IMR-90 (cell line): Measurements from ENCODE around the gene CNTN4. TPM values are rescaled to one million over a fixed set of nuclear protein-coding genes. Genes with fewer than 3 reads are reported as not detected.
"Not testable (repeated sequence)": the region's sequence is repeated elsewhere in the genome, so short reads cannot be mapped to it uniquely, and the experiment has no call there.

Experiments used
- ATAC-seq: fragments of 200-7000 bp; cut with Tn5 transposase; 2 replicates; pipeline ENCODE4 v1.9.1; 2020; ENCODE audit warnings: low read depth, mild to moderate bottlenecking, moderate library complexity
- BruUV-seq: library from RNA; stranded (reverse); fragments of 400-500 nt; replicated peaks from 2 replicates; lab custom pipeline; 2021; lab: Mats Ljungman, UMichigan
- CTCF ChIA-PET: fragments of 300-600 bp; formaldehyde crosslinking; extraction: SDS; loops from one replicate; lab custom pipeline; 2021; ENCODE audit warnings: antibody characterized with exemption; lab: Yijun Ruan, JAX
- POLR2A ChIA-PET: fragments of 300-600 bp; sonication (Branson Sonifier 250); formaldehyde crosslinking; loops from one replicate; lab custom pipeline; 2022; ENCODE audit warnings: antibody characterized with exemption; ENCODE audit not compliant: unreplicated experiment; lab: Charles Lee
- DNase-seq: peaks from one replicate; pipeline ENCODE4 v3.0.0; 2013
- H2AFZ ChIP-seq: replicated peaks from 2 replicates; pipeline ENCODE3; 2013; ENCODE audit warnings: low read length, mild to moderate bottlenecking; ENCODE audit not compliant: poor library complexity
- H2AK5ac ChIP-seq: 2 replicates; pipeline ENCODE4 v1.6.1; 2013; ENCODE audit warnings: low read depth, low read length, inconsistent platforms
- H2AK9ac ChIP-seq: replicated peaks from 2 replicates; pipeline ENCODE3; 2013; ENCODE audit warnings: mild to moderate bottlenecking, low read depth, low read length, moderate library complexity; ENCODE audit not compliant: poor library complexity
- H2BK120ac ChIP-seq: 2 replicates; pipeline ENCODE4 v1.6.1; 2013; ENCODE audit warnings: low read depth, low read length, inconsistent platforms
- H2BK15ac ChIP-seq: 3 replicates; pipeline ENCODE4 v1.6.1; 2013; ENCODE audit warnings: low read depth, low read length, inconsistent platforms
- H2BK20ac ChIP-seq: 2 replicates; pipeline ENCODE4 v1.6.1; 2013; ENCODE audit warnings: low read depth, mild to moderate bottlenecking, inconsistent platforms, low read length, moderate library complexity
- H2BK5ac ChIP-seq: 2 replicates; pipeline ENCODE4 v1.6.1; 2013; ENCODE audit warnings: mild to moderate bottlenecking, low read depth, low read length, inconsistent platforms; ENCODE audit not compliant: poor library complexity, severe bottlenecking
- H3K14ac ChIP-seq: replicated peaks from 2 replicates; pipeline ENCODE4 v1.6.1; 2013; ENCODE audit warnings: low read depth, low read length, inconsistent platforms
- H3K18ac ChIP-seq: 2 replicates; pipeline ENCODE4 v1.6.1; 2013; ENCODE audit warnings: low read depth, low read length, control low read depth
- H3K23ac ChIP-seq: 2 replicates; pipeline ENCODE4 v1.6.1; 2013; ENCODE audit warnings: low read depth, low read length, inconsistent platforms
- H3K27ac ChIP-seq: 2 replicates; pipeline ENCODE4 v1.5.1; 2013; ENCODE audit warnings: mild to moderate bottlenecking, control low read depth, low read length; ENCODE audit not compliant: insufficient read depth
- H3K27me3 ChIP-seq: 2 replicates; pipeline ENCODE4 v1.6.1; 2013; ENCODE audit warnings: low read length; ENCODE audit not compliant: control insufficient read depth, insufficient read depth
- H3K36me3 ChIP-seq: 2 replicates; pipeline ENCODE4 v1.6.1; 2013; ENCODE audit warnings: low read length, mixed read lengths; ENCODE audit not compliant: control insufficient read depth, insufficient read depth
- H3K4ac ChIP-seq: 2 replicates; pipeline ENCODE4 v1.6.1; 2013; ENCODE audit warnings: low read depth, low read length, inconsistent platforms
- H3K4me1 ChIP-seq: 2 replicates; pipeline ENCODE4 v1.6.1; 2013; ENCODE audit warnings: low read length, mixed read lengths; ENCODE audit not compliant: control insufficient read depth, insufficient read depth
- H3K4me2 ChIP-seq: 2 replicates; pipeline ENCODE4 v1.6.1; 2013; ENCODE audit warnings: low read depth, mild to moderate bottlenecking, control low read depth, low read length, moderate library complexity
- H3K4me3 ChIP-seq: 2 replicates; pipeline ENCODE4 v1.5.1; 2013; ENCODE audit warnings: low read depth, mild to moderate bottlenecking, control low read depth, low read length, moderate library complexity; ENCODE audit not compliant: insufficient read depth
- H3K56ac ChIP-seq: 2 replicates; pipeline ENCODE4 v1.6.1; 2013; ENCODE audit warnings: low read length, inconsistent platforms; ENCODE audit not compliant: insufficient read depth; ENCODE audit errors: extremely low read depth
- H3K79me1 ChIP-seq, 2 experiments: 2 replicates each; pipeline ENCODE4 v1.6.1; 2013; ENCODE audit warnings: low read length in 2 of 2, inconsistent platforms in 1 of 2, low read depth in 1 of 2
- H3K9ac ChIP-seq: 2 replicates; pipeline ENCODE4 v1.6.1; 2013; ENCODE audit warnings: low read depth, low read length, control low read depth
- H3K9me1 ChIP-seq: 2 replicates; pipeline ENCODE4 v1.6.1; 2013; ENCODE audit warnings: low read length, inconsistent platforms; ENCODE audit not compliant: insufficient read depth
- H3K9me3 ChIP-seq: 2 replicates; pipeline ENCODE4 v1.6.1; 2013; ENCODE audit warnings: low read length; ENCODE audit not compliant: control insufficient read depth, insufficient read depth
- H4K20me1 ChIP-seq: 2 replicates; pipeline ENCODE4 v1.6.1; 2013; ENCODE audit warnings: low read length, inconsistent platforms; ENCODE audit not compliant: insufficient read depth
- H4K5ac ChIP-seq: 2 replicates; pipeline ENCODE4 v1.6.1; 2013; ENCODE audit warnings: mild to moderate bottlenecking, low read depth, low read length, control low read depth
- H4K8ac ChIP-seq, 2 experiments: 2 replicates each; pipeline ENCODE4 v1.6.1; 2013; ENCODE audit warnings: low read depth in 2 of 2, low read length in 2 of 2, control low read depth in 1 of 2, inconsistent platforms in 1 of 2
- H4K91ac ChIP-seq: 2 replicates; pipeline ENCODE4 v1.6.1; 2013; ENCODE audit warnings: low read depth, low read length, inconsistent platforms; ENCODE audit not compliant: insufficient read depth
- whole genome bisulfite sequencing, 2 experiments: methylation state at CpG; one replicate each; pipeline versions ENCODE4 v1.1.5 to v1.1.7; 2013; ENCODE audit warnings: missing lambda C conversion rate in 2 of 2; ENCODE audit not compliant: insufficient read length in 1 of 2; ENCODE audit errors: extremely low coverage in 2 of 2; 5-methylcytosine and 5-hydroxymethylcytosine counted together
- dilution Hi-C: fragments of 300-500 bp; cut with HindIII; formaldehyde crosslinking; loops from one replicate; pipeline ENCODE4 v1.14.3; 2018; ENCODE audit warnings: low sequenced_read_pairs; ENCODE audit not compliant: unreplicated experiment
- in situ Hi-C: fragments of 300-500 bp; cut with MboI; formaldehyde crosslinking; loops from 3 replicates; pipeline ENCODE4 v1.14.3; 2019; ENCODE audit warnings: low sequenced_read_pairs, inconsistent platforms, mixed read lengths
- intact Hi-C: fragments of 100-400 bp; cut with micrococcal nuclease; formaldehyde crosslinking; loops from 2 replicates; pipeline ENCODE4 v1.10.0; 2022
- polyA plus RNA-seq, 3 experiments: library from polyadenylated mRNA; depleted of rRNA; stranded (reverse); fragments of >200 nt; gene quantifications; 2 replicates each; pipeline ENCODE4 v1.2.3, GENCODE V29; 2012; ENCODE audit warnings: low replicate concordance in 1 of 3
- total RNA-seq: library from RNA; depleted of rRNA; stranded (reverse); fragments of >200 nt; gene quantifications from 2 replicates; pipeline ENCODE4 v1.2.3, GENCODE V29; 2012

The CNTN4 gene
- total and polyA plus RNA-seq, 2 of the 4 experiments (the other 2 are of a cell fraction): under 0.01 TPM; not detected in 1

- H3K9ac ChIP-seq, intact Hi-C loops, H2AK5ac ChIP-seq, CTCF ChIA-PET, H3K14ac ChIP-seq, H4K20me1 ChIP-seq, H3K4ac ChIP-seq, H4K5ac ChIP-seq, H3K4me1 ChIP-seq, H3K18ac ChIP-seq, H2AK9ac ChIP-seq, H2BK20ac ChIP-seq, POLR2A ChIA-PET, H3K9me3 ChIP-seq, H3K4me3 ChIP-seq, H3K36me3 ChIP-seq, in situ Hi-C loops, H2BK120ac ChIP-seq, H3K27me3 ChIP-seq, H2BK5ac ChIP-seq, BruUV-seq, H3K23ac ChIP-seq, DNase-seq, H3K27ac ChIP-seq, H4K91ac ChIP-seq, H2BK15ac ChIP-seq, H3K4me2 ChIP-seq, H4K8ac ChIP-seq, ATAC-seq, dilution Hi-C loops, H2AFZ ChIP-seq, H3K9me1 ChIP-seq, H3K79me1 ChIP-seq, H3K56ac ChIP-seq: not testable (repeated sequence)
- WGBS, 2 experiments: 90% methylated on average over 2 of the region's 25 CpGs; no CpG with 5 or more reads in 1 of the 2 experiments
Measured at GRCh38 chr3:2916640-2917039, 818.0 kb downstream of the CNTN4 start.
